Measurements from ENCODE around the gene ARL15.

ARL15 gene

DNA sequence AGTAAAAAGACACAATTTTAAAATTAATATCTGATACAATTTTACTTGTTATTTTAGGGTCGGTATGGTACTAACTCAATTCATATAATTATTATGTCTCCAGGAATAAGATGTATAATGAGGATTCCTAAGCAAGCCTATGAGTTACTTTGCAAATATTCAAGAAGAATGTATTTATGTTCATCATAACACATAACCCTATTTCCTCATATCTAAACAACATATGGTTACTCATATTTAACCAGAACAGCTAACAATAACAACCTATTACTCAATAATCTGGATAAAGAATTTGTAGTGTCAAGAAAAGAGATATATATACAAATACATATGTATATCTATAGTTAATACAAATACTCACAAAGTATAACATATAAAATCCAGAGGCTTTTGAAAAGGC lies 285.9 kb downstream of the ARL15 start:
- FAIRE-seq (no peak), DNase-seq (ENCODE audit: insufficient read length, low spot score) (no peak)
- no peak for TF ChIP-seq POLR2AphosphoS5 (IDR thresholded peaks at IDR 0.05; ENCODE audit: low read depth, low read length)
- TF ChIP-seq POLR2A (IDR thresholded peaks at IDR 0.05; ENCODE audit: low read depth, low read length): no peak
- no peak for TF ChIP-seq SPI1 (IDR thresholded peaks at IDR 0.05; ENCODE audit: low read depth, low read length)
- no peak for TF ChIP-seq PAX5 (IDR thresholded peaks at IDR 0.05; ENCODE audit: insufficient read depth, low read length, severe bottlenecking)
- TF ChIP-seq TAF1 (IDR thresholded peaks at IDR 0.05; ENCODE audit: low read depth, low read length): no peak
- no peak for TF ChIP-seq POU2F2 (IDR thresholded peaks at IDR 0.05; ENCODE audit: low read depth, low read length)

GRCh38 chr5:54022223-54022622 lies 288.1 kb downstream of the ARL15 start:
- no peak for FAIRE-seq
- no peak for DNase-seq (ENCODE audit: insufficient read length, low spot score)
- no peak for TF ChIP-seq SPI1 (IDR thresholded peaks at IDR 0.05; ENCODE audit: low read depth, low read length)
- TF ChIP-seq POU2F2 (IDR thresholded peaks at IDR 0.05; ENCODE audit: low read depth, low read length): no peak
- TF ChIP-seq PAX5 (IDR thresholded peaks at IDR 0.05; ENCODE audit: insufficient read depth, low read length, severe bottlenecking): no peak
- no peak for TF ChIP-seq POLR2A (IDR thresholded peaks at IDR 0.05; ENCODE audit: low read depth, low read length)
- no peak for TF ChIP-seq TAF1 (IDR thresholded peaks at IDR 0.05; ENCODE audit: low read depth, low read length)
- no peak for TF ChIP-seq POLR2AphosphoS5 (IDR thresholded peaks at IDR 0.05; ENCODE audit: low read depth, low read length)

- TF ChIP-seq SPI1 (IDR thresholded peaks at IDR 0.05; ENCODE audit: low read depth, low read length): no peak
- no peak for TF ChIP-seq POLR2A (IDR thresholded peaks at IDR 0.05; ENCODE audit: low read depth, low read length)
- TF ChIP-seq POLR2AphosphoS5 (IDR thresholded peaks at IDR 0.05; ENCODE audit: low read depth, low read length): no peak
- TF ChIP-seq TAF1 (IDR thresholded peaks at IDR 0.05; ENCODE audit: low read depth, low read length): no peak
- TF ChIP-seq PAX5 (IDR thresholded peaks at IDR 0.05; ENCODE audit: insufficient read depth, low read length, severe bottlenecking): no peak
- no peak for TF ChIP-seq POU2F2 (IDR thresholded peaks at IDR 0.05; ENCODE audit: low read depth, low read length)
- DNase-seq (ENCODE audit: insufficient read length, low spot score) (no peak), FAIRE-seq (no peak)
These were observed 288.8 kb downstream of the ARL15 start for GRCh38 chr5:54021431-54022164.

- FAIRE-seq: no peak
- no peak for DNase-seq (ENCODE audit: insufficient read length, low spot score)
- TF ChIP-seq SPI1 (IDR thresholded peaks at IDR 0.05; ENCODE audit: low read depth, low read length) (no peak), POLR2A (IDR thresholded peaks at IDR 0.05; ENCODE audit: low read depth, low read length) (no peak), TAF1 (IDR thresholded peaks at IDR 0.05; ENCODE audit: low read depth, low read length) (no peak), POLR2AphosphoS5 (IDR thresholded peaks at IDR 0.05; ENCODE audit: low read depth, low read length) (no peak), POU2F2 (IDR thresholded peaks at IDR 0.05; ENCODE audit: low read depth, low read length) (no peak), PAX5 (IDR thresholded peaks at IDR 0.05; ENCODE audit: insufficient read depth, low read length, severe bottlenecking) (no peak)
These were observed 291.9 kb downstream of the ARL15 start for GRCh38 chr5:54018438-54018837.

DNA sequence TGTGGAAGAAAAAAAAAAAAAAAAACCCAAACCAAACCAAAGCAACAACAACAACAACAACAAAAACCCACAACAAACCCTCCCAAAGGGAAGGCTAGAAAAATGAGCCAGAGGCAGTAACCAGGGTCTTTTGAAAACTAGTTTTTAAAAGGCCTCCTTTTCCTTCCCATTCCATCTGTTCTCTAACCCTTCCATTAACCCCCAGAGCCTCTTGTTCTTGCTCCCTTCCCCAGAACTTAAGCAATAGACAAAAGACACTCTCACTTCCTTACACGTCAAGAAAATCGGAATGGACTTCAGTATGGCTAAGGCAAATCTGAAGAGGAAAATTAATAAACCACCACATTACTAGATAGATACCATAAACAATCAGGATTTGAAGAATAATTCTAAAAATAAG lies 292.8 kb downstream of the ARL15 start:
- FAIRE-seq (no peak), DNase-seq (ENCODE audit: insufficient read length, low spot score) (no peak)
- no peak for TF ChIP-seq PAX5 (IDR thresholded peaks at IDR 0.05; ENCODE audit: insufficient read depth, low read length, severe bottlenecking)
- TF ChIP-seq TAF1 (IDR thresholded peaks at IDR 0.05; ENCODE audit: low read depth, low read length): no peak
- TF ChIP-seq POLR2A (IDR thresholded peaks at IDR 0.05; ENCODE audit: low read depth, low read length): no peak
- TF ChIP-seq POLR2AphosphoS5 (IDR thresholded peaks at IDR 0.05; ENCODE audit: low read depth, low read length): no peak
- TF ChIP-seq POU2F2 (IDR thresholded peaks at IDR 0.05; ENCODE audit: low read depth, low read length): no peak
- no peak for TF ChIP-seq SPI1 (IDR thresholded peaks at IDR 0.05; ENCODE audit: low read depth, low read length)

GRCh38 chr5:54013556-54014194 lies 296.7 kb downstream of the ARL15 start:
- no peak for DNase-seq (ENCODE audit: insufficient read length, low spot score)
- FAIRE-seq: no peak

DNA sequence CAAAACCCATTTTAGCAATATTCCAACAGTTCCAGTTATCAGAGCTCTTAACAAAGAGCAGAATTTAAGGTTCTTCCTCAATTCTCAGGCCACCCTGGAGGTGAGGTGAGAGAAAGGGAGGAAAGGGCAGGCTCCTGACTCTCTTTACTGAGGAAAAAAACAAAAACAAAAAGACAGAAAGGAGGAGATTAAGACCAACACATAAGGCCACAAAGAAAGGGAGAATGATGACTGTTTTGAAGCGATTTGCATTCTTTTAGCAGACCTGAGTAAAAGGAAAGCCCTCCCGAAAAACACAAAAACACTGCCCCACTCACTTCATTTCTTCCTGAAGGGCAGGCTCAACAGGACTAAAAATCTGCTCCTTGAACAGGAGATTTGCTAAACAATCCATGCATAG lies 300.5 kb downstream of the ARL15 start:
- TF ChIP-seq SPI1 (IDR thresholded peaks at IDR 0.05; ENCODE audit: low read depth, low read length) (no peak), TAF1 (IDR thresholded peaks at IDR 0.05; ENCODE audit: low read depth, low read length) (no peak), POU2F2 (IDR thresholded peaks at IDR 0.05; ENCODE audit: low read depth, low read length) (no peak), POLR2A (IDR thresholded peaks at IDR 0.05; ENCODE audit: low read depth, low read length) (no peak), POLR2AphosphoS5 (IDR thresholded peaks at IDR 0.05; ENCODE audit: low read depth, low read length) (no peak), PAX5 (IDR thresholded peaks at IDR 0.05; ENCODE audit: insufficient read depth, low read length, severe bottlenecking) (no peak)
- no peak for FAIRE-seq
- no peak for DNase-seq (ENCODE audit: insufficient read length, low spot score)

More at GRCh38 chr5:54013556-54014194, 296.7 kb downstream of the ARL15 start:
- TF ChIP-seq SPI1 (IDR thresholded peaks at IDR 0.05; ENCODE audit: low read depth, low read length): no peak
- no peak for TF ChIP-seq POLR2A (IDR thresholded peaks at IDR 0.05; ENCODE audit: low read depth, low read length)
- no peak for TF ChIP-seq POU2F2 (IDR thresholded peaks at IDR 0.05; ENCODE audit: low read depth, low read length)
- TF ChIP-seq POLR2AphosphoS5 (IDR thresholded peaks at IDR 0.05; ENCODE audit: low read depth, low read length): no peak
- TF ChIP-seq TAF1 (IDR thresholded peaks at IDR 0.05; ENCODE audit: low read depth, low read length): no peak
- TF ChIP-seq PAX5 (IDR thresholded peaks at IDR 0.05; ENCODE audit: insufficient read depth, low read length, severe bottlenecking): no peak

- no peak for DNase-seq (ENCODE audit: insufficient read length, low spot score)
- FAIRE-seq: no peak
- TF ChIP-seq PAX5 (IDR thresholded peaks at IDR 0.05; ENCODE audit: insufficient read depth, low read length, severe bottlenecking) (no peak), POU2F2 (IDR thresholded peaks at IDR 0.05; ENCODE audit: low read depth, low read length) (no peak), POLR2A (IDR thresholded peaks at IDR 0.05; ENCODE audit: low read depth, low read length) (no peak), TAF1 (IDR thresholded peaks at IDR 0.05; ENCODE audit: low read depth, low read length) (no peak), SPI1 (IDR thresholded peaks at IDR 0.05; ENCODE audit: low read depth, low read length) (no peak), POLR2AphosphoS5 (IDR thresholded peaks at IDR 0.05; ENCODE audit: low read depth, low read length) (no peak)
These were observed 301.0 kb downstream of the ARL15 start for GRCh38 chr5:54009357-54009756.

Data from GM12891 (cell line).